Fibroblast of lung (primary cell): ENCODE results near the gene RASSF10. TPM values are rescaled to one million over a fixed set of nuclear protein-coding genes. Genes with fewer than 3 reads are reported as not detected.
A peak's percentile ranks its signal among the peaks of the same experiment; 100 is the strongest.

ENCODE experiments used
- DNase-seq, 2 donors: peaks; one replicate each; pipeline versions ENCODE4 v3.0.0 to v3.0.0-alpha.2; 2010; ENCODE audit warnings: low read depth in 2 of 2
- H2AFZ ChIP-seq: 2 replicates; pipeline ENCODE4 v1.5.1; 2012; ENCODE audit warnings: low read length, control low read depth, inconsistent platforms
- H3K27ac ChIP-seq: 2 replicates; pipeline ENCODE4 v1.5.1; 2011; ENCODE audit warnings: low read length, control low read depth; ENCODE audit not compliant: insufficient read depth
- H3K27me3 ChIP-seq: 2 replicates; pipeline ENCODE4 v1.5.1; 2011; ENCODE audit warnings: mild to moderate bottlenecking, low read length; ENCODE audit not compliant: control insufficient read depth, insufficient read depth
- H3K36me3 ChIP-seq: 2 replicates; pipeline ENCODE4 v1.5.1; 2011; ENCODE audit warnings: low read length; ENCODE audit not compliant: control insufficient read depth, insufficient read depth
- H3K4me1 ChIP-seq: 2 replicates; pipeline ENCODE4 v1.5.1; 2011; ENCODE audit warnings: low read length; ENCODE audit not compliant: control insufficient read depth, insufficient read depth; ENCODE audit errors: extremely low read depth
- H3K4me2 ChIP-seq: 2 replicates; pipeline ENCODE4 v1.5.1; 2011; ENCODE audit warnings: low read length, control low read depth; ENCODE audit not compliant: insufficient read depth; ENCODE audit errors: extremely low read depth
- H3K4me3 ChIP-seq, 4 experiments: fragments of 200-600 bp in 1 of 4; sonication (generic) in 1 of 4; replicated peaks in 1 of 4; 2 replicates each; pipeline ENCODE4 v1.5.1; 2011 to 2016; ENCODE audit warnings: low read length in 4 of 4, low read depth in 3 of 4, mild to moderate bottlenecking in 3 of 4, control low read depth in 2 of 4, inconsistent platforms in 1 of 4, mixed read lengths in 1 of 4; ENCODE audit not compliant: insufficient read depth in 1 of 4; ENCODE audit errors: control extremely low read depth in 1 of 4
- H3K79me2 ChIP-seq: 2 replicates; pipeline ENCODE4 v1.5.1; 2012; ENCODE audit warnings: mild to moderate bottlenecking, low read length, inconsistent platforms; ENCODE audit not compliant: control insufficient read depth, insufficient read depth
- H3K9ac ChIP-seq: 2 replicates; pipeline ENCODE4 v1.5.1; 2011; ENCODE audit warnings: mild to moderate bottlenecking, low read length, control low read depth; ENCODE audit not compliant: insufficient read depth
- H3K9me3 ChIP-seq: 2 replicates; pipeline ENCODE4 v1.5.1; 2012; ENCODE audit warnings: low read depth, low read length; ENCODE audit not compliant: control insufficient read depth, insufficient read depth
- H4K20me1 ChIP-seq: 2 replicates; pipeline ENCODE4 v1.5.1; 2011; ENCODE audit warnings: low read length; ENCODE audit not compliant: control insufficient read depth, insufficient read depth; ENCODE audit errors: extremely low read depth
- CTCF ChIP-seq, 2 donors: IDR thresholded peaks in 1 of 2; conservative IDR thresholded peaks in 1 of 2; 1 replicate in 1 of 2; 2 replicates in 1 of 2; pipeline ENCODE4 v1.5.1; 2011 to 2012; ENCODE audit warnings: low read length in 2 of 2, control low read depth in 1 of 2, inconsistent platforms in 1 of 2, low read depth in 1 of 2, mild to moderate bottlenecking in 1 of 2
- EZH2 ChIP-seq: IDR thresholded peaks from 2 replicates; pipeline ENCODE4 v1.5.1; 2012; ENCODE audit warnings: low read length, control low read depth, mild to moderate bottlenecking; ENCODE audit errors: missing control alignments
- polyA plus RNA-seq, 2 donors: library from polyadenylated mRNA; depleted of rRNA in 1 of 2; stranded (reverse) in 1 of 2; unstranded in 1 of 2; fragments of >200 nt; gene quantifications; 2 replicates each; pipeline ENCODE4 v1.2.1, GENCODE V29; 2011 to 2012; ENCODE audit warnings: missing spikeins in 1 of 2
- total RNA-seq: library from RNA; depleted of rRNA; stranded (reverse); fragments of >200 nt; gene quantifications from 2 replicates; pipeline ENCODE4 v1.2.1, GENCODE V29; 2014

Gene RASSF10
- total and polyA plus RNA-seq, 2 donors (not counting 1 experiment from before 2014, with no cell fraction given), result not detected

- Histone ChIP-seq H3K79me2 (no peaks in the 10 kb centered on the region), H3K4me3 (no peak overlapping the region), H3K4me2 (no peak overlapping the region), H3K27ac (no peak overlapping the region), H3K4me1 (no peaks in the 10 kb centered on the region), H3K27me3 (no peaks in the 10 kb centered on the region), H3K9ac (no peak overlapping the region), H3K36me3 (no peaks in the 10 kb centered on the region), H2AFZ (no peak overlapping the region), H4K20me1 (no peaks in the 10 kb centered on the region), H3K9me3 (no peaks in the 10 kb centered on the region)
- no peak for TF ChIP-seq EZH2
- no peak for TF ChIP-seq CTCF (conservative IDR thresholded peaks at IDR 0.05 in 1 of 2, IDR thresholded peaks at IDR 0.05 in 1 of 2; ENCODE audit: low read depth in 1 of 2, low read length in 2 of 2)
- DNase-seq, result peak; percentile 60 to 78
These were observed 13.9 kb upstream of the RASSF10 start for GRCh38 chr11:12995188-12995587.

GRCh38 chr11:12995823-12996222 lies 13.3 kb upstream of the RASSF10 start:
- Histone ChIP-seq H3K79me2 (no peaks in the 10 kb centered on the region), H3K36me3 (no peaks in the 10 kb centered on the region), H3K4me2 (no peak overlapping the region), H3K9ac (no peak overlapping the region), H3K4me1 (no peaks in the 10 kb centered on the region), H3K27ac (no peak overlapping the region), H3K4me3 (no peak overlapping the region), H3K27me3 (peaks cover 4% of the 10 kb centered on the region), H4K20me1 (no peaks in the 10 kb centered on the region), H2AFZ (no peak overlapping the region), H3K9me3 (no peaks in the 10 kb centered on the region)
- TF ChIP-seq EZH2 (no peak), CTCF (conservative IDR thresholded peaks at IDR 0.05 in 1 of 2, IDR thresholded peaks at IDR 0.05 in 1 of 2; ENCODE audit: low read depth in 1 of 2, low read length in 2 of 2) (no peak)
- DNase-seq, result no peak

GRCh38 chr11:12997168-12997567 lies 11.9 kb upstream of the RASSF10 start:
- no peaks in the 10 kb centered on the region for H3K79me2 ChIP-seq
- H3K9me3 ChIP-seq, result no peaks in the 10 kb centered on the region
- H3K27me3 ChIP-seq, result peaks cover 4% of the 10 kb centered on the region
- H3K9ac ChIP-seq, result no peak overlapping the region
- no peak overlapping the region for H2AFZ ChIP-seq
- H3K4me1 ChIP-seq, result no peaks in the 10 kb centered on the region
- H3K27ac ChIP-seq, result no peak overlapping the region
- TF ChIP-seq CTCF (conservative IDR thresholded peaks at IDR 0.05 in 1 of 2, IDR thresholded peaks at IDR 0.05 in 1 of 2; ENCODE audit: low read depth in 1 of 2, low read length in 2 of 2), result no peak
- no peak for TF ChIP-seq EZH2
- no peak overlapping the region for H3K4me3 ChIP-seq
- no peak for DNase-seq
- H3K4me2 ChIP-seq, result no peak overlapping the region
- H3K36me3 ChIP-seq, result no peaks in the 10 kb centered on the region
- H4K20me1 ChIP-seq, result no peaks in the 10 kb centered on the region
